GM13976 (cell line): Measurements from ENCODE around the gene RPS6KA2.

ENCODE experiments used
- DNase-seq: peaks from one replicate; pipeline ENCODE4 v3.0.0; 2012; ENCODE audit warnings: low spot score
- in situ Hi-C: fragments of 300-500 bp; cut with MboI; formaldehyde crosslinking; loops from one replicate; pipeline ENCODE4 v1.12.0; 2022; ENCODE audit warnings: low sequenced_read_pairs, mixed read lengths, inconsistent platforms; ENCODE audit not compliant: unreplicated experiment
- TF ChIP-seq, protein P1 (sequence below): IDR thresholded peaks from 2 replicates; pipeline ENCODE4 v1.5.1; 2012; ENCODE audit warnings: borderline replicate concordance, mild to moderate bottlenecking; ENCODE audit not compliant: insufficient read depth; ENCODE audit errors: extremely low read depth, missing control alignments, control extremely low read depth

RPS6KA2 gene

DNA sequence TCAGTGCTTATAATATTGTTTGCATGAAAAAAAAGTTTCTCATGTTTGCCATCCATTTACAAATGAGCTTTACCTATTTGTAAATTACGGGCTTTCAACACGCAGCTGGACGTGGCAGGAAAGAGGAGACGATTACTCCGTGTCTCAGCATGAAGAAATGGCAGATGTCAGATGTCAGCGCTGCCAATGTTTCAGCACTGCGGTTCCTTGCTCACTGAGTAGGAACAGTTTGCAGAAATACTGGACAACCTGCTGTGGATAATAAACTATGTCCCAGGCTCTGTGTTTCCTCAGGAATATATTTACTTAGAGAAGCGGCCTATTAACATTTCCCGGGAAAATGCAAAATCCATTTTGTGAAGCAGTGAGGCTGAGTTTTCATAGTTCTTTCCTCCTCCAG, 63.2 kb downstream of the RPS6KA2 start:
- TF ChIP-seq, protein P1, sequence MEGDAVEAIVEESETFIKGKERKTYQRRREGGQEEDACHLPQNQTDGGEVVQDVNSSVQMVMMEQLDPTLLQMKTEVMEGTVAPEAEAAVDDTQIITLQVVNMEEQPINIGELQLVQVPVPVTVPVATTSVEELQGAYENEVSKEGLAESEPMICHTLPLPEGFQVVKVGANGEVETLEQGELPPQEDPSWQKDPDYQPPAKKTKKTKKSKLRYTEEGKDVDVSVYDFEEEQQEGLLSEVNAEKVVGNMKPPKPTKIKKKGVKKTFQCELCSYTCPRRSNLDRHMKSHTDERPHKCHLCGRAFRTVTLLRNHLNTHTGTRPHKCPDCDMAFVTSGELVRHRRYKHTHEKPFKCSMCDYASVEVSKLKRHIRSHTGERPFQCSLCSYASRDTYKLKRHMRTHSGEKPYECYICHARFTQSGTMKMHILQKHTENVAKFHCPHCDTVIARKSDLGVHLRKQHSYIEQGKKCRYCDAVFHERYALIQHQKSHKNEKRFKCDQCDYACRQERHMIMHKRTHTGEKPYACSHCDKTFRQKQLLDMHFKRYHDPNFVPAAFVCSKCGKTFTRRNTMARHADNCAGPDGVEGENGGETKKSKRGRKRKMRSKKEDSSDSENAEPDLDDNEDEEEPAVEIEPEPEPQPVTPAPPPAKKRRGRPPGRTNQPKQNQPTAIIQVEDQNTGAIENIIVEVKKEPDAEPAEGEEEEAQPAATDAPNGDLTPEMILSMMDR, result no peak
- in situ Hi-C loops, result no loop called here
- DNase-seq, result no peak

DNA sequence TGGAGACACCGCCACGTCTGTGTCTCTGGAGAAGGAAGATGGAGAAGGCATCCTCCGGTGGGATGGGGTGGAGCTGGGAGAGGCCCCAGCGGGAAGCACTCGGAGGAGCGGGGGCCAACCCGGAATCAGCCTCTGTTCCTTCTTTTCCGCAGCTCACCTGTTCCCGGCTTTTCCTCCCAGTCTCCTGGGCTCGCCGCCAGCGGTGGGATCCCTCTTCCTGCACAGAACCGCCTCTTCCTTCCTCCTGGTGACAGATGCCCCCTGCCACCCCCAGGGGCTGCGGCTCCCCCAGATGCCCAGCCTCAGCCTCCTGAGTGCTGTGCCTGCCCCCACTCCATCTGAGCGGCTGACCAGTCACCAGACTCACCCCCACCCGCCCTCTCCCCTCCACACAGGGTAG, 63.9 kb downstream of the RPS6KA2 start:
- TF ChIP-seq, protein P1, result no peak
- no peak for DNase-seq
- in situ Hi-C loops, result no loop called here

DNA sequence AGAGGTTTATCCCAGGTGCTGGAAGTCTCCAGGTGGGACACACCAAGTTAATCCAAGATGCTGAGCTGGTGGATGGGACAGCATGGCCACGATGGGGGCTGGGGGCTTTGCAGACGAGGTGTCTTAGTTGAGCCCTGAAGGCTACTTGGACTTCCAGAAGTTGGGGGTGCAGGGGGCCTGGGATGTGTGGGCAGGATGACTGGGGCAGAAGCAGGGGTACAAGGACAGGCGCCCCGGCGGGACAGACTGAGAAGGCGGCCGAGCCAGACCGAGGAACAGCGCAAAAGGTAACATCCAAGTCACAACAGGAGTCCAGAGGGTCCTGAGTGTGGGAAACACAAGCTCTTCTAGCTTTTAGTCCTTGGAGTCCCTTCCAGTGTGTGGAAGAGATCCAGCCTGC, 64.3 kb downstream of the RPS6KA2 start:
- in situ Hi-C loops, result no loop called here
- TF ChIP-seq, protein P1, result no peak
- no peak for DNase-seq

DNA sequence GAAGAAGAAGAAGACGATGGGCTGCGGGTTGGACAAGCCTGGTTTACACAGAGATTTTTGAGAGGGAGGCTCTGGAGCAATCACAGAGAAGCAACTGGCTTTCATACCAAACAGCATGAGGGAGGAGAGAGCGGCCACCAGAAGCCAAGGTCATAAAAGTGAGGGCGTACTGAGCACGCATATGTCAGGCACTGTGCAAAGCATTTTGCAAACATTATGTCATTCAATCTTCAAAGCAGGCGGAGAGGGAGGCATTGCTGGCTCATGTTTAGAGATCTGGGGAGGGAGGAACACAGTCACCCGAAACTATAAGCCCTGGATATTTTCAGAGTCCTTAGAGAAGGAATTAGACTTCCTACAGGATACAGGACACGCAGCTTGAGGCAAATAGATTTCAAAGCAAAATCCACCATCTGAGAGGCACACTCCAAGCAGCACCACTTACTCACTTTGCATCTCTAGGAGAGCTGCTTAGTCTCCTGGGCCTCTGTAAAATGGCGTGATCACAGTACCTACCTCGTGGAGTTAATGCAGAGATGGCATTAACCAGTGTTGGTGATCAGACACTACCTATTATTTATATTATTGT, 65.2 kb downstream of the RPS6KA2 start:
- TF ChIP-seq, protein P1, result no peak
- no peak for DNase-seq
- in situ Hi-C loops, result no loop called here

DNA sequence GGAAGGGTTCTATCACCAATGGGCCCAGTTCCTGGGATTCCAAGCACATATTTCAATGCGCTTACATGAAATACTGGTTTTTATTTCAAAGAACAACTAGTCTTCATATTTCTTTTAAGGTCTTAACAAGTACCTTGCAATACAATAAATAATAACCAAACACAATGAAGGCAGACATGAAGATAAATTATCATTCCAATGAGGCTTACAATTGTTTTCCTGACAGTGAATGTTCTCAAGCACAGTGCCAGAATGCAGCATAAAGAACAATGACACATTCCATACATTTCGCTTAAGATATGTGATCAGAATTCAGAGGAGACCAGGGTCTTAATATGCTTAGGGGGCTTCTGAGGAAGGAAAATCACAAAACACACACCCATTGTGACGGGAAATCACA, 66.8 kb downstream of the RPS6KA2 start:
- no peak for DNase-seq
- in situ Hi-C loops, result no loop called here
- TF ChIP-seq, protein P1, result no peak

DNA sequence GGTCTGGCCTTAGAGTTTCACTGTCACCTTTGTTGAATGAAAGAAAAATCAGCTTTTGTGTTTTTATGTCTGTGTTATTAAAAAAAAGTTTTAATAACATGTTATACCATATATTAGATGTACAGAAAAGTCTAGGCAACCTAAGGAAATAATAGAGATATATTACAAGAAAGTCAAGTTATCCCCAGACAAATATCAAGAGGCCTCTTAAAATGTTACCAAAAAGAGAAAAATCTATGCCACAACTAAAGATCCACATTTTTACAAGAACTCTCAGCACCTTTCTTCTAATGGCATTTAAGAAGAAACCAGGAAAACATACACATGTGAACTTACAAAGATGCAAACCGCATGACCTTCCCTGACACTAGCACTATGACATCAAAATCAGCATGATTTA, 67.4 kb downstream of the RPS6KA2 start:
- no peak for DNase-seq
- in situ Hi-C loops, result no loop called here
- TF ChIP-seq, protein P1, result no peak
